IPS-18c (cell line): ENCODE measurements around the gene SNRNP48.

ENCODE experiments used
- H3K4me3 ChIP-seq: 2 replicates; pipeline ENCODE4 v1.7.0; 2013; ENCODE audit warnings: low read depth, mild to moderate bottlenecking, low read length, moderate library complexity; ENCODE audit not compliant: insufficient read depth
- H3K9me3 ChIP-seq: one replicate; pipeline ENCODE4 v1.6.1; 2013; ENCODE audit warnings: mild to moderate bottlenecking, low read length, moderate library complexity; ENCODE audit not compliant: control insufficient read depth, insufficient read depth

SNRNP48 gene

GRCh38 chr6:7556394-7557106 is 33.4 kb upstream of the SNRNP48 start:
- H3K4me3 ChIP-seq = no peak overlapping the region
- H3K9me3 ChIP-seq = no peaks in the 10 kb centered on the region

- H3K4me3 ChIP-seq = no peak overlapping the region
- H3K9me3 ChIP-seq = no peaks in the 10 kb centered on the region
Measured at GRCh38 chr6:7557652-7558051, 32.3 kb upstream of the SNRNP48 start.

GRCh38 chr6:7558781-7559180 is 31.2 kb upstream of the SNRNP48 start:
- Histone ChIP-seq H3K4me3 (no peak overlapping the region), H3K9me3 (no peaks in the 10 kb centered on the region)

GRCh38 chr6:7559196-7559595 is 30.8 kb upstream of the SNRNP48 start:
- Histone ChIP-seq H3K9me3 (no peaks in the 10 kb centered on the region), H3K4me3 (no peak overlapping the region)

GRCh38 chr6:7559651-7560385 is 30.2 kb upstream of the SNRNP48 start:
- Histone ChIP-seq H3K9me3 (no peaks in the 10 kb centered on the region), H3K4me3 (no peak overlapping the region)

GRCh38 chr6:7561153-7561964 is 28.6 kb upstream of the SNRNP48 start:
- H3K9me3 ChIP-seq = no peaks in the 10 kb centered on the region
- H3K4me3 ChIP-seq = no peak overlapping the region

GRCh38 chr6:7562769-7563168 is 27.2 kb upstream of the SNRNP48 start:
- Histone ChIP-seq H3K9me3 (no peaks in the 10 kb centered on the region), H3K4me3 (no peak overlapping the region)

- H3K9me3 ChIP-seq = no peaks in the 10 kb centered on the region
Measured at GRCh38 chr6:7566107-7566506, 23.9 kb upstream of the SNRNP48 start.

GRCh38 chr6:7566617-7567173 is 23.3 kb upstream of the SNRNP48 start:
- Histone ChIP-seq H3K9me3 (no peaks in the 10 kb centered on the region), H3K4me3 (no peak overlapping the region)

More at GRCh38 chr6:7566107-7566506, 23.9 kb upstream of the SNRNP48 start:
- H3K4me3 ChIP-seq = no peak overlapping the region

GRCh38 chr6:7568021-7568420 is 22.0 kb upstream of the SNRNP48 start:
- H3K4me3 ChIP-seq = no peak overlapping the region
- H3K9me3 ChIP-seq = no peaks in the 10 kb centered on the region

GRCh38 chr6:7569082-7569481 is 20.9 kb upstream of the SNRNP48 start:
- Histone ChIP-seq H3K9me3 (no peaks in the 10 kb centered on the region), H3K4me3 (no peak overlapping the region)

- no peak overlapping the region for H3K4me3 ChIP-seq
- no peaks in the 10 kb centered on the region for H3K9me3 ChIP-seq
Measured at GRCh38 chr6:7572213-7572943, 17.6 kb upstream of the SNRNP48 start.

GRCh38 chr6:7574500-7574899 is 15.5 kb upstream of the SNRNP48 start:
- Histone ChIP-seq H3K9me3 (no peaks in the 10 kb centered on the region), H3K4me3 (no peak overlapping the region)

- Histone ChIP-seq H3K4me3 (no peak overlapping the region), H3K9me3 (no peaks in the 10 kb centered on the region)
Measured at GRCh38 chr6:7578516-7578915, 11.5 kb upstream of the SNRNP48 start.

- Histone ChIP-seq H3K4me3 (no peak overlapping the region), H3K9me3 (no peaks in the 10 kb centered on the region)
Measured at GRCh38 chr6:7578931-7579330, 11.1 kb upstream of the SNRNP48 start.

- Histone ChIP-seq H3K4me3 (no peak overlapping the region), H3K9me3 (no peaks in the 10 kb centered on the region)
Measured at GRCh38 chr6:7579851-7580250, 10.1 kb upstream of the SNRNP48 start.

GRCh38 chr6:7580537-7580926 is 9.5 kb upstream of the SNRNP48 start:
- H3K4me3 ChIP-seq = no peak overlapping the region
- no peaks in the 10 kb centered on the region for H3K9me3 ChIP-seq
